GM19463 (cell line): ENCODE measurements around the gene KDELR3.
"Not testable (repeated sequence)": the region's sequence is repeated elsewhere in the genome, so short reads cannot be mapped to it uniquely, and the experiment has no call there.

ENCODE experiments used
- ATAC-seq: cut with Tn5 transposase; IDR thresholded peaks from one replicate; pipeline ENCODE4 v1.9.1; 2021; ENCODE audit warnings: mild to moderate bottlenecking, moderate library complexity; ENCODE audit not compliant: unreplicated experiment

KDELR3 gene

DNA sequence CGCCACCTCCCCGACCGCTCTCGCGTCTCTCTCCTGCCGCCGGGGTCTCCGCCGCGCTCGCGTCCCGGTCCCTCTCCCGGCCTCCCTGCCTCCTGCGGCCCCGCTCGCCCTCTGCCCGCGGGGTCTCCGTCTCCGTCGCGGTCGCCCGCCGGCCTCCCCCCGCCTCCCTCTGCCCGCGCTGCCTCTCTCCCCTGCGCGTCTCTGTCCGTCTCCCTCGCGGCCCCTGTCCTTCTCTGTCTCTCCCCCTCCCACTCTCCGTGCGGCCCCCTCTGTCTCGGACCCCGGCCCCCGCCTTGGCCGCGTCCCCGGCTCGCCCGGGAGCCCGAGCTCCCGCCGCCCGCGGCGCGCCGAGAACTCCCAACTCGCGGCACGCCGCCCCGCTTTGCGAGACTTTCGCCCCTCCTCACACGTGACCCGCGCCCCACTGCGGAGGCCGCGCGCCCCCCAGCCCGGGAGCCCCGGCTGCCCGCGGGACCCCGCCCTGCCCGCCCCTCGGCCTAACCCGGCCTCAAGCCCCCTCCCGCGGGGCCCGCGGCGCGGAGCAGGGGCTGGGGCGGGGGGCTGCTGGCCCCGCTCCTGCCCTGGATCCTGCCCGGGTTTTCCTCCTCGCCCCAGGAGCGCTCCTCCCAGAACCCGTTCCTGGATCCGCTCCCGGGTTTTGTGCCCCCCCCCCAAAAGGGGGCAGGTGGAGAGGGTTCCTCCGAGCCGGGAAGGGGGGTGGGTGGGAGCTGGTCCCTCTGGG is 12.2 kb upstream of the KDELR3 start:
- no peak for ATAC-seq

GRCh38 chr22:38456272-38456835 is 11.5 kb upstream of the KDELR3 start:
- ATAC-seq = no peak

DNA sequence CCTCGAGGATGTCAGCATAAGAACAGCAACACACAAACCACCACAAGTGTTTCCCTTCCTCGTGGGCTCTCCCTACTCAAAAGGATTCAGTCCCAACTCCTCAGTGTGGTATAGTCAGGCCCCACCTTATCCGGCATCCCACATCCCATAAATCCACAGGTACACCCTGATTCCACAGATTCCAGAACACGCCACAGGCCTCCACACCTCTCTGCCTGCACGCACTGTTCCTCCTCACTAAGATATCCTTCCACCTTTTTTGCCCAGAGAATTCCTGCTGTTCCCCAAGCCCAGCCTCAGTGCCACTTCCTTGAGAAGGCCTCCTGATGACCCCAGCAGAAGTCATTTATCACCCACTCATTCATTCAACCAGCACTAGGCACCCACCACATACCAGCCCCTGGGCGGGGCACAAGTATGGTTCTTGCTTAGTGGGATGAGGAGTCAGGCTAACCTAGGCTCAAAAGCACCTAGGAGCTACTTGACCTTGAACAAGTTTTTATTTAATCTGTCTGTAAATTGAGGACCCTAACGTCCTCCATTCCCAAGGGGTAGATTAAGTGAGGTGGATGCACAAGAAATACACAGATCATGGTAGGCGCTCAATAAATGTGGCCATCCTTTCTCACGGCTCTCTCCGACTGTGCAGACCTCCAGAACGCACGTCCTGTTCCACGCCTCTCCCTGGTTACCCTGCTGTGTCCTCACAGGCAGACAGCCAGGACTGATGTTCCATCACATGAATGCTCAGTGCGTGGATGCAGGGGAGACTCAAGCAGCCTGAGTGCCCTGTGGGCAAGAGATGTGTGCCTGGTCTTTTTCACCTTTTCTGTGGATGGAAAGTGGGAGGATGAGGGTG is 10.8 kb upstream of the KDELR3 start:
- no peak for ATAC-seq

DNA sequence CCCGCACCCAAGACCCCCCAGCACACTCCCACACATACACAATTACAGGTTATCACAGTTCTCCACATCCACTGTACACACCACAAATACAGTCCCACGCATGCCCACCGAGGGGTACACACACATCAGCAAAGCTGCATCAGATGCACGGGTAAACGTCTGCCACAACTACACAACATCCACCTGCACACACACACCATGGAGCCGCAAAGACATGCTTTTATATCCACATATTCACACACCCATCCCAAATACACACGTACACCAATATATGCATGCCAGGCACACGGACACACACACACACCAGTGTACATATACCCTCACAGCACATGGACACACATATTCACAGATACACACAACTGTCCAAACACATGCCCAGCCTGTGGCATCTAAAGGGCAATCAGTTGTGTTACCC is 7.5 kb upstream of the KDELR3 start:
- ATAC-seq = no peak

GRCh38 chr22:38461057-38461413 is 6.9 kb upstream of the KDELR3 start:
- no peak for ATAC-seq

GRCh38 chr22:38461414-38462081 is 6.3 kb upstream of the KDELR3 start:
- no peak for ATAC-seq

DNA sequence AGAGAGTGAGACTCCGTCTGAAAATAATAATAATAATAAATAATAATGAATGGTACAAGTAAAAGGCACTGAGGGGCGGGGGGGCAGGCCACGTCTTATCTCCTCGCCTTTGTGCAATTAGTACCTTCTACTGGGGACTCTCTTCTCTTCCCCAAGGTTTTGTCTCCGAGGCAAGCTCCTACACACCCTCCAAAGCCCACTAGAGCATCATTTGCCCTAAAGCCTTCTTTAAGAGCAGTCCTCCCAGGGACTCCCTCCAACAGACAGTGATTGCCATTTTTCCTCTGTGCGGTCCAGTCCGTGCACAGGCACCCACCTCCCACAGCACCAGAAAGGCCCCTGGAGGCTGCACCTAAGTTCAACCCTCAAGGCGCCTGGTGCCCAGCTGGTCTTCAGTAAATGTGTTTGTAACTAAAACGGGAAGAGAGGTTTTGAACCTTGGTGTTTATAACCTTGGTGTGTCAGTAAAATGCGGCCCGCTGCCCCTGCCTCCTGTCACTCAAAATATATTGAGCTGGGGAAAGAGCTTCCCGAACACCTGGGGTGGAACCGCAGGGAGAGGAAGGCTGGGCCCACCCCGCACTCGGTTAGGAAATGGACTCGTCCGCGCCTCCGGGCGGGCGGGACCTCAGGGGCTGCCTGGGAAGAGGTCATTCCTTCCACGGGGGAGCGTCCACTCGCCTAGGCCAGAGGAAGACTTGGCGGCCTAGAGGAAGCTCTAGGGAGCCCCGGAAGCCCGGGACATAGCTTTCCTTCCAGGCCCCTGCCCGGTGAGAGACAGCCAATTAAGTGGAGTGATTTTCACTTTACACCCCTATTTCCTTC is 4.7 kb upstream of the KDELR3 start:
- no peak for ATAC-seq

DNA sequence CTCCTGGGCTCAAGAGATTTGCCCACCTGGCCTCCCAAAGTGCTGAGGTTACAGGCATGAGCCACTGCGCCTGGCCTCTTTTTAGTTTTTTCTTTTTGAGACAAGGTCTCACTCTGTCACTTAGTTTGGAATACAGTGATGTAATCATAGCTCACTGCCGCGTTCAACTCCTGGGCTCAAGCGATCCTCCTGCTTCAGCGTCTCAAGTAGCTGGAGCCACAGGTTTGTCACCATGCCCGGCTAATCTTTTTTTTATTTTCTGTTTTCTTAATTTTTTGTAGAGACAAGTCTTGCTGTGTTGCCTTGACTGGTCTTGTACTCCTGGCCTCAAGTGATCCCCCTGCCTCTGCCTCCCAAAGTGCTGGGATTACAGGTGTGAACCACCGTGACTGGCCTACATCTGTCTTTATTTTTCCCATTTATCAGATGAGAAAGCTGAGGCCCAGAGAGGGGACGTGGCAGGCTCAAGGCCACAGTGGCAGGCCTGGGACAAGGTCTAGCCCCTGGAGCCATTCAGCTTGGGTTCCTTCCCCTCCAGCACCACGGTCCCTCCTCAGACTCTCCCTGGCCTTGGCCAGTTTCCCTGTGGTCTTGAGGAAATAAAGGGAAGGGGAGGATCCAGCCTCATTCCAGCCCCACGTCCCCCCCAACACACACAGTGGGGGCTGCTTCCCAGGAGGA is 2.8 kb upstream of the KDELR3 start:
- ATAC-seq = no peak

GRCh38 chr22:38465673-38466490 is 2.0 kb upstream of the KDELR3 start:
- ATAC-seq = no peak

DNA sequence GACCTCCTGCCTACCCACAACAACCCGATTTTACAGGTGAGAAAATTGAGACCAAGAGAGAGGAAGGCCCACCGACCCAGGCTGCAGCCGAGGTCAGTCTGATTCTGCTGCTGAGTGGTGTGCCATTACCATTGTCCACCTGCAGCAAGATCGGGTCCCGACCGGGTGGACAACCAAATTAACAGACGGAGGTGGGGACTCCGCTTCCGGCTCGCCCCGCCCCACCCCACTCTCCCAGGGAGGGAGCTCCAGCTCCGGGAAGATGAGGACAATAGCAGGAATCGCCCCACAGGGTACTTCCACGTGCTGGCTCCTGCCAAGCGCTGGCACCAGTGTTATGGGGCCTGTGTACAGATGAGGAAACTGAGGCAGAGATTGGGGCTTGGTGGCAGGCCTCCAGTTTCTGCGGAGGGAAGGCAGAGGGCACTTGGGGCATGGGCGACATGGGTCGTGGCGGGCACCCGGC is 425 bp upstream of the KDELR3 start:
- no peak for ATAC-seq

GRCh38 chr22:38468443-38469305 is 778 bp downstream of the KDELR3 start:
- ATAC-seq = no peak

DNA sequence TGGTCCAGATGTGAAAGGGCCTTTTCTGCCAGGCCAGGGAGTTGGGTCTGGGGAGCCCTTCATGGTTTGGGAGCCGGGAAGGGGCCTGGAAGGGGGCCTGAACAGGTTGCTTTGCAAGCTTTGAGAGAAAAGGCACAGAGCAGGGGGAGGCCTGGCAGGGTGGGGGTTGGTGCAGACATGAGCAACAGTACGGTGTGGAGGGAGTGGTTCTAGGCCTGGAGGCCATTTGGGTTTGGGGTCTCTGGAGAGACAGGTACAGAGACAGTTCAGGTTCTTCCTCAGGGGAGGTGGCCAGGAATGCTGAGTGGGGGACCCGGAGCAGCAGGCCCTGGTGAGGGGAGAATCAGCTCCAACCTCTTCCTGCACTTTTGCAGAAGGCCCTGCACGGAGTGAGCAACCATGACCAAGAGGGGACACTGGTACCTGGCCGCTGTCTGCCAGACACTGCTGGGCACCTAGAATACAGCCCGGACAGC is 1.4 kb downstream of the KDELR3 start:
- no peak for ATAC-seq

DNA sequence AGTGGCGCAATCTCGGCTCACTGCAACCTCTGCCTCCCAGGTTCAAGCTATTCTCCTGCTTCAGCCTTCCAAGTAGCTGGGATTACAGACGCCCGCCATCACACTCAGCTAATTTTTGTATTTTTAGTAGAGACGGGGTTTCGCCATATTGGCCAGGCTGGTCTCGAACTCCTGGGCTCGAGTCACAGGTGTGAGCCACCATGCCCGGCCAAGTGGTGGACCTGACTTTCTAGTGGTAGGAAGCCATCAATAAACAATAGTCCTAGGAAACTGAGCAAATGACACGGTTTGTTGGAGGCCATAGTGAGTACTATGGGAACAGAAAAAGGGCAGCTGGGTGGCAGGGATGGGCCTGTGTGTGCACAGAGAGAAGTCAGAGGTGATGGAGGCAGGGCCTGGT is 2.3 kb downstream of the KDELR3 start:
- not testable (repeated sequence) for ATAC-seq

- ATAC-seq = no peak
These were observed 3.3 kb downstream of the KDELR3 start for GRCh38 chr22:38471237-38471636.

DNA sequence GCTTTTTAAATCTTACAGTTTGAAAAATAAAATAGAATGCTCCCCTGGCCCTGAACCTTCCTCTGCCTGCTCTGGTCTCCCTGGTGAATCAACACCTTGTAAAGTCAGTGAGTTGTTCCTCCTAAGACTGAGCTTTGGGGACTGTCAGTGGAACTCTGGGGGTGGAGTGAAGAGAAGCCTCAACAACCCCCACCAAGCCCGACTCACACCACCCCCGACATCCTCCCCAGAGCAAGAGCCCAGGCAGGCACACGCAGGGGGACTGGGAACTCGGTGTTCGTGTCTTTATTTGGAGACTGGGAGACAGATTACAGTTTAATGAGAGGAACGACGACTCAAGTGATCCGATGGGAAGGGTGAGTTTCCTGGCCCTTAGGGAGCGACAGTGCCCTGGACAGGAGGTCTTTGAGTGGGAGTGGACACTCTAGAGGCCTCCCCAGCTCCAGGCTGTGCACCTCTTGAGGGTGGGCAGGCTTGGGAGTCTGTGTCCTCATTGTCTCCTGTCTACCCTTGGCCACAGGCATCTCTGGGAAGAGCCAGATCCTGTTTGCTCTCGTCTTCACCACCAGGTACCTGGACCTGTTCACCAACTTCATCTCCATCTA is 6.2 kb downstream of the KDELR3 start:
- no peak for ATAC-seq

DNA sequence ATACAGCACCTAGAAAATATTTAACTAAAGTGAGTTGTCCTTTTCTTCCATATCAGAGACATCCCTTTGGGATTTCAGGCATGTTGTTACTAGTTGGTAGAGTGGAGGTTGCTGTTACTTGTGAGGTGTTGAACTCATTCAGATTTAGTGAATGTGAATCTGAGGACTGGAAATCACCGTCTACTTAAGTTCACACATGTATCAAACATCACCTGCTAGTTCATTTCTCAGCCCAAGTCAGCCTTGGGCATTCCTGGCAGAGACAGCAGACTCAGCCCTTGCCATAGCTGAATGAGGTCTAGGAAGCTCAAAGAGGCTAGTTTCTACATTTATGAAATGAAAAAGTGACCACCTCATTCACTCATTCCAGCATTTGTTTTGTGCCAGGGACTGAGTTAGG is 9.7 kb downstream of the KDELR3 start:
- ATAC-seq = no peak

- ATAC-seq = no peak
These were observed 11.4 kb downstream of the KDELR3 start for GRCh38 chr22:38479096-38479837.
